Fibroblast of lung (primary cell): Measurements from ENCODE around the gene ETFRF1.

Experiments
- CTCF ChIP-seq, 2 donors: IDR thresholded peaks in 1 of 2; conservative IDR thresholded peaks in 1 of 2; 1 replicate in 1 of 2; 2 replicates in 1 of 2; pipeline ENCODE4 v1.5.1; 2011 to 2012; ENCODE audit warnings: low read length in 2 of 2, control low read depth in 1 of 2, inconsistent platforms in 1 of 2, low read depth in 1 of 2, mild to moderate bottlenecking in 1 of 2
- EZH2 ChIP-seq: IDR thresholded peaks from 2 replicates; pipeline ENCODE4 v1.5.1; 2012; ENCODE audit warnings: low read length, control low read depth, mild to moderate bottlenecking; ENCODE audit errors: missing control alignments

- TF ChIP-seq CTCF (conservative IDR thresholded peaks at IDR 0.05 in 1 of 2, IDR thresholded peaks at IDR 0.05 in 1 of 2; ENCODE audit: low read depth in 1 of 2, low read length in 2 of 2) (no peak), EZH2 (no peak)
These were observed 10.9 kb upstream of the ETFRF1 start for GRCh38 chr12:25184132-25184531.
